ENCODE results near the gene NFIB. TPM values are rescaled to one million over a fixed set of nuclear protein-coding genes. Genes with fewer than 3 reads are reported as not detected.
A peak's percentile ranks its signal among the peaks of the same experiment; 100 is the strongest.

Gene NFIB
- total RNA-seq, 2 donors from 2014 or later = 47.0 to 65.9 TPM

GRCh38 chr9:14340994-14341393 is 27.1 kb upstream of the NFIB start:
- no peaks in the 10 kb centered on the region for H3K36me3 ChIP-seq (replicated peaks in 1 of 2; ENCODE audit: insufficient read depth in 1 of 2, low read depth in 2 of 2)
- no peak for TF ChIP-seq POLR2A (IDR thresholded peaks at IDR 0.05)
- no peak for TF ChIP-seq CTCF (IDR thresholded peaks at IDR 0.05)
- intact Hi-C loops (cut with DNase I) = no loop called here
- WGBS, 2 donors = 66 to 72% methylated on average over 3 of the region's 3 CpGs
- peak overlapping the region in 1 of 4 donors; percentile 18 for H3K27ac ChIP-seq
- H3K4me3 ChIP-seq = no peak overlapping the region
- DNase-seq = no peak
- ATAC-seq = no peak
- H3K27me3 ChIP-seq = peaks cover 0 to 7% of the 10 kb centered on the region in 2 donors
- peaks cover 7% of the 10 kb centered on the region for H3K4me1 ChIP-seq
- H3K9me3 ChIP-seq = no peaks in the 10 kb centered on the region

GRCh38 chr9:14340219-14340873 is 26.4 kb upstream of the NFIB start:
- Histone ChIP-seq H3K4me1 (peaks cover 4% of the 10 kb centered on the region), H3K36me3 (replicated peaks in 1 of 2; ENCODE audit: insufficient read depth in 1 of 2, low read depth in 2 of 2) (no peaks in the 10 kb centered on the region), H3K27me3 (peaks cover 0 to under 1% of the 10 kb centered on the region in 2 donors), H3K27ac (no peak overlapping the region), H3K4me3 (no peak overlapping the region), H3K9me3 (no peaks in the 10 kb centered on the region)
- DNase-seq = no peak
- no peak for ATAC-seq
- 72% methylated on average over 8 of the region's 8 CpGs for WGBS, 2 donors
- intact Hi-C loops (cut with DNase I) = no loop called here
- TF ChIP-seq POLR2A (IDR thresholded peaks at IDR 0.05) = no peak

- intact Hi-C loops (cut with DNase I) = no loop called here
- Histone ChIP-seq H3K27me3 (no peaks in the 10 kb centered on the region), H3K36me3 (replicated peaks in 1 of 2; ENCODE audit: insufficient read depth in 1 of 2, low read depth in 2 of 2) (no peaks in the 10 kb centered on the region), H3K4me1 (peaks cover 4% of the 10 kb centered on the region), H3K4me3 (no peak overlapping the region), H3K27ac (no peak overlapping the region), H3K9me3 (no peaks in the 10 kb centered on the region)
- WGBS, 2 donors = 88 to 92% methylated on average over 2 of the region's 2 CpGs
- DNase-seq (no peak), ATAC-seq (no peak)
- no peak for TF ChIP-seq CTCF (IDR thresholded peaks at IDR 0.05)
- no peak for TF ChIP-seq POLR2A (IDR thresholded peaks at IDR 0.05)
Measured at GRCh38 chr9:14339746-14340145, 25.8 kb upstream of the NFIB start.

- ATAC-seq = no peak
- no peaks in the 10 kb centered on the region for H3K4me1 ChIP-seq
- no peak overlapping the region for H3K4me3 ChIP-seq
- 53 to 56% methylated on average over 4 of the region's 4 CpGs for whole genome bisulfite sequencing, 2 donors
- H3K27ac ChIP-seq = no peak overlapping the region
- H3K36me3 ChIP-seq (replicated peaks in 1 of 2; ENCODE audit: insufficient read depth in 1 of 2, low read depth in 2 of 2) = no peaks in the 10 kb centered on the region
- TF ChIP-seq CTCF (IDR thresholded peaks at IDR 0.05) = no peak
- TF ChIP-seq POLR2A (IDR thresholded peaks at IDR 0.05) = no peak
- intact Hi-C loops (cut with DNase I) = no loop called here
- no peaks in the 10 kb centered on the region for H3K27me3 ChIP-seq
- H3K9me3 ChIP-seq = no peaks in the 10 kb centered on the region
- DNase-seq = no peak
Measured at GRCh38 chr9:14337615-14338014, 23.7 kb upstream of the NFIB start.

GRCh38 chr9:14336244-14336643 is 22.3 kb upstream of the NFIB start:
- ATAC-seq (no peak), DNase-seq (no peak)
- no peak for TF ChIP-seq POLR2A (IDR thresholded peaks at IDR 0.05)
- TF ChIP-seq CTCF (IDR thresholded peaks at IDR 0.05) = no peak
- Histone ChIP-seq H3K4me3 (no peak overlapping the region), H3K9me3 (no peaks in the 10 kb centered on the region), H3K27ac (no peak overlapping the region), H3K4me1 (no peaks in the 10 kb centered on the region), H3K27me3 (no peaks in the 10 kb centered on the region), H3K36me3 (replicated peaks in 1 of 2; ENCODE audit: insufficient read depth in 1 of 2, low read depth in 2 of 2) (no peaks in the 10 kb centered on the region)
- 95% methylated on average over 1 of the region's 1 CpG for WGBS, 2 donors
- intact Hi-C loops (cut with DNase I) = no loop called here

Measured in body of pancreas (tissue), 4 donors.